Tibial nerve (tissue), 4 donors: Measurements from ENCODE around the gene ECE1.

ENCODE experiments used
- EP300 ChIP-seq, 2 donors: sonication (generic); formaldehyde crosslinking; IDR thresholded peaks; one replicate each; pipeline ENCODE4 v1.6.1; 2017; ENCODE audit warnings: antibody characterized with exemption in 2 of 2, mild to moderate bottlenecking in 1 of 2
- TF ChIP-seq, protein P1 (sequence below), 5 experiments: fragments of 200-600 bp in 3 of 5; fragments of 450-650 bp in 2 of 5; sonication (generic) in 3 of 5; IDR thresholded peaks; one replicate each; pipeline ENCODE4 v1.5.1; 2016 to 2019; ENCODE audit warnings: antibody characterized with exemption in 5 of 5, mild to moderate bottlenecking in 3 of 5, moderate library complexity in 2 of 5

DNA sequence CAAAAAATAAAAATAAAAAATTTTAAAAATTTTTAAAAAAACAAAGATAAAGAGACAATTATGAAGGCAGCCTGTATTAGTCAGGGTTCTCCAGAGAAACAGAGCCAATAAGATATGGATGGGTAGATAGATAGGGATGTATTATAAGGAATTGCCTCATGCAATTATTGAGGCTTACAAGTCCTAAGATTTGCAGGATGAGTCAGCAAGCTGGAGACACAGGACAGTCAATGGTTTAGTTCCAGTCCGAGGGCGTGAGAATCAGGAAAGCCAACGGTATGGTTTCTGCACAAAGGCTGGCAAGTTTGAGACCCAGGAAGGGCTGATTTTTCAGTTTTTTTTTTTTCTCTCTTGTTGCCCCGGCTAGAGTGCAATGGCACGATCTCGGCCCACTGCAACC, 89.5 kb downstream of the ECE1 start:
- TF ChIP-seq, protein P1, sequence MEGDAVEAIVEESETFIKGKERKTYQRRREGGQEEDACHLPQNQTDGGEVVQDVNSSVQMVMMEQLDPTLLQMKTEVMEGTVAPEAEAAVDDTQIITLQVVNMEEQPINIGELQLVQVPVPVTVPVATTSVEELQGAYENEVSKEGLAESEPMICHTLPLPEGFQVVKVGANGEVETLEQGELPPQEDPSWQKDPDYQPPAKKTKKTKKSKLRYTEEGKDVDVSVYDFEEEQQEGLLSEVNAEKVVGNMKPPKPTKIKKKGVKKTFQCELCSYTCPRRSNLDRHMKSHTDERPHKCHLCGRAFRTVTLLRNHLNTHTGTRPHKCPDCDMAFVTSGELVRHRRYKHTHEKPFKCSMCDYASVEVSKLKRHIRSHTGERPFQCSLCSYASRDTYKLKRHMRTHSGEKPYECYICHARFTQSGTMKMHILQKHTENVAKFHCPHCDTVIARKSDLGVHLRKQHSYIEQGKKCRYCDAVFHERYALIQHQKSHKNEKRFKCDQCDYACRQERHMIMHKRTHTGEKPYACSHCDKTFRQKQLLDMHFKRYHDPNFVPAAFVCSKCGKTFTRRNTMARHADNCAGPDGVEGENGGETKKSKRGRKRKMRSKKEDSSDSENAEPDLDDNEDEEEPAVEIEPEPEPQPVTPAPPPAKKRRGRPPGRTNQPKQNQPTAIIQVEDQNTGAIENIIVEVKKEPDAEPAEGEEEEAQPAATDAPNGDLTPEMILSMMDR (IDR thresholded peaks at IDR 0.05) = no peak
- no peak for TF ChIP-seq EP300 (IDR thresholded peaks at IDR 0.05)
